Aorta (tissue), 5 donors: ENCODE data around the gene SLC6A19. TPM values are rescaled to one million over a fixed set of nuclear protein-coding genes. Genes with fewer than 3 reads are reported as not detected.

ENCODE experiments used
- ATAC-seq: fragments of 200-7000 bp; cut with Tn5 transposase; one replicate; pipeline ENCODE4 v1.9.1; 2022; ENCODE audit warnings: moderate library complexity; ENCODE audit not compliant: low FRiP score
- DNase-seq, 2 donors: peaks; one replicate each; pipeline ENCODE4 v3.0.0-alpha.2; 2020
- H3K27ac ChIP-seq, 2 donors: one replicate each; pipeline ENCODE4 v1.5.1; 2013; ENCODE audit warnings: low read length in 2 of 2, mild to moderate bottlenecking in 2 of 2, moderate library complexity in 2 of 2, control low read depth in 1 of 2, inconsistent platforms in 1 of 2, low read depth in 1 of 2
- H3K27me3 ChIP-seq, 2 donors: one replicate each; pipeline ENCODE4 v1.6.1; 2013; ENCODE audit warnings: control low read depth in 1 of 2, low read length in 1 of 2, mild to moderate bottlenecking in 1 of 2, moderate library complexity in 1 of 2; ENCODE audit not compliant: insufficient read depth in 2 of 2, control insufficient read depth in 1 of 2
- H3K36me3 ChIP-seq, 2 donors: one replicate each; pipeline ENCODE4 v1.6.1; 2013; ENCODE audit warnings: control low read depth in 1 of 2, low read length in 1 of 2, mild to moderate bottlenecking in 1 of 2; ENCODE audit not compliant: insufficient read depth in 2 of 2, control insufficient read depth in 1 of 2
- H3K4me1 ChIP-seq, 2 donors: one replicate each; pipeline ENCODE4 v1.6.1; 2013; ENCODE audit warnings: low read length in 2 of 2, control low read depth in 1 of 2, mild to moderate bottlenecking in 1 of 2, moderate library complexity in 1 of 2; ENCODE audit not compliant: insufficient read depth in 2 of 2, control insufficient read depth in 1 of 2
- H3K4me3 ChIP-seq, 2 donors: one replicate each; pipeline ENCODE4 v1.5.1; 2013; ENCODE audit warnings: low read length in 2 of 2, control low read depth in 1 of 2, mild to moderate bottlenecking in 1 of 2
- H3K9me3 ChIP-seq: one replicate; pipeline ENCODE4 v1.6.1; 2013; ENCODE audit warnings: mild to moderate bottlenecking, low read length; ENCODE audit not compliant: control insufficient read depth
- WGBS, 2 donors: extraction: QIAGEN DNeasy Blood & Tissue Kit; methylation state at CpG; one replicate each; pipeline ENCODE4 v1.1.7; 2013; 5-methylcytosine and 5-hydroxymethylcytosine counted together
- intact Hi-C, 2 donors: fragments of 100-400 bp; cut with DNase I; formaldehyde crosslinking; loops; one replicate each; pipeline versions ENCODE4 v1.14.2 to v1.15.0; 2022
- polyA plus RNA-seq, 2 donors: library from polyadenylated mRNA; stranded (reverse); fragments of 200-250 nt; gene quantifications; one replicate each; pipeline ENCODE4 v1.2.3, GENCODE V29; 2013
- total RNA-seq, 2 donors: library from RNA; stranded (reverse); fragmentation: NEBNext Ultra II Directional; extraction: Animal tissue kit (Norgen Biotek cat#: 25700); gene quantifications; one replicate each; pipeline ENCODE4 v1.2.1, GENCODE V29; 2021
- donor health status: healthy with polysubstance abuse.
- donor health status: Bipolar disorder and iron deficiency.
- donor health status: DM: no; HTN: no; CAD: no.
- donor health status: DM: no; HTN: no; CAD: no.
- donor health status: DM: yes; HTN: yes; CAD: no.

Gene SLC6A19
- total and polyA plus RNA-seq, 4 donors, result 0.12 to 9.5 TPM; not detected in 2

DNA sequence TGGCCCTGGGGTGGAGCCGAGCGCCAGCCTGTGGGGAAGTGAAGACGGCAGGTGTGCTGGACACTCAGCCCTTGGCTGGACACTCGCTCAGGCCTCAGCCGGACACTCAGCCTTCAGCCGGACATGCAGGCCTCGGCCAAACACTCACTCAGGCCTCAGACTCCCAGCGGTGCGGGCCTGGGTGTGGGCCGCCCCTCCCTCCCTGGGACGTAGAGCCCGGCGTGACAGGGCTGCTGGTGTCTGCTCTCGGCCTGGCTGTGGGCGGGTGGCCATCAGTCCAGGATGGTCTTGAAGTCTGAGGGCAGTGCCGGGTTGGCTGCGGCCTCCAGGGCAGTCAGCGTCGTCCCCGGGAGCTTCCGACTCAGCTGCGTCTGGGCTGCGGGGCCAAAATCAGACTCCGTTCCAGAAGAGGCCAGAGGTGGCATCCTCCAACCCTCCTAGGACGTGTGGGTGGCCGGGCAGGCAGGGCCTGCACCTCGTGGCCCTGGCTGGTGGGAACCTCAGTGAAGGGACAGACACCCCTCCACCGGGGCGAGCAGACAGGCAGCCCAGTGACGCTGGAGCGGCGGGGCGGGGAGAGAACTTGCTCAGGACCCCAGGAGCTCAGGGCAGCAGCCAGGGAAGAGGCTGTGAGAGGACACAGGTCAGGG lies 52.2 kb downstream of the SLC6A19 start:
- no peaks in the 10 kb centered on the region for H3K27me3 ChIP-seq
- intact Hi-C loops, result no loop called here
- H3K36me3 ChIP-seq, result no peaks in the 10 kb centered on the region
- no peak overlapping the region for H3K27ac ChIP-seq
- ATAC-seq, result no peak
- H3K9me3 ChIP-seq, result no peaks in the 10 kb centered on the region
- no peak for DNase-seq
- no peaks in the 10 kb centered on the region for H3K4me1 ChIP-seq
- H3K4me3 ChIP-seq, result no peak overlapping the region
- 83 to 87% methylated on average over 31 to 33 of the region's 33 CpGs for WGBS, 2 donors

DNA sequence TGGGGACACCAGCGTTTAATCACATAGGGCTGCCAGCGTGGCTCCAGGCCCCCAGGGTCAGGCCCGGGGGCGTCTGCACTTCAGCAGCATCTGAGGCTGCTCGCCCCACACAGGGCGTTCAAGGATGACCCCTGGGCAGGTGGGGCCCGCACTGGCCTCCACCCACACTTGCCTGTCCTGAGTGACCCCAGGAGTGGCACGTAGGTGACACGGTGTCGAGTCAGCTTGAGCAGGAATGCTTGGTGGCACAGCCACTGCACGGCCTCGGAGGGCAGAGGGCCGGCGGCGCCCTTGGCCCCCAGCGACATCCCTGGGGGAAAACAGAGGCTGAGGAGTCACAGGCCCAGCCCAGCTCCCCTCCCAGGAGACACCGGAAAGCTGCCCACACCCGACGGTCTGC lies 52.8 kb downstream of the SLC6A19 start:
- intact Hi-C loops, result no loop called here
- DNase-seq (no peak), ATAC-seq (no peak)
- Histone ChIP-seq H3K27ac (no peak overlapping the region), H3K36me3 (no peaks in the 10 kb centered on the region), H3K4me3 (no peak overlapping the region), H3K27me3 (no peaks in the 10 kb centered on the region), H3K4me1 (no peaks in the 10 kb centered on the region), H3K9me3 (no peaks in the 10 kb centered on the region)
- 82 to 85% methylated on average over 19 of the region's 19 CpGs for WGBS, 2 donors

DNA sequence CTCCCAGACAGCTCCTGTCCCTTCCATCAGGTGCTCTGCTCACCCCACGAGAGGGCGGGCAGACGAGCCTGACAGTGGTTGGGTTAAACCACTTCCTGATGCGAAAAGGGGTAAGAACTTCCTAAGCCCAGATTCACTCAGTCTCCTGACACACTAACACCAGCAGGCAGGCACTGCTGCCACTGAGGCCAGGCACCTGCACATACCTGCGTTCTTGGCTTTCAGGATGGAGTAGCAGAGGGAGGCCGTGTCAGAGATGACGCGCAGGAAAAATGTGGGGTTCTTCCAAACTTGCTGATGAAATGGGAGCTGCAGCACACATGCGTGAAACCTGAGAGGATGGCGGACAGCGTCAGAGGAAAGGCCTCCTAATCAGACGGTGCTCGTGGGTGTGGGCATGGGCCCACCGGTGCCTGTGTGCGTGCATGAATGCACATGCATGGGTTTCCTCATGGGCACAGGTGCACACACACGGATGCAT lies 53.7 kb downstream of the SLC6A19 start:
- ATAC-seq, result no peak
- Histone ChIP-seq H3K36me3 (no peaks in the 10 kb centered on the region), H3K4me1 (no peaks in the 10 kb centered on the region), H3K27ac (no peak overlapping the region), H3K4me3 (no peak overlapping the region), H3K9me3 (no peaks in the 10 kb centered on the region), H3K27me3 (no peaks in the 10 kb centered on the region)
- intact Hi-C loops, result no loop called here
- WGBS, 2 donors, result 75% methylated on average over 16 of the region's 16 CpGs
- DNase-seq, result no peak

DNA sequence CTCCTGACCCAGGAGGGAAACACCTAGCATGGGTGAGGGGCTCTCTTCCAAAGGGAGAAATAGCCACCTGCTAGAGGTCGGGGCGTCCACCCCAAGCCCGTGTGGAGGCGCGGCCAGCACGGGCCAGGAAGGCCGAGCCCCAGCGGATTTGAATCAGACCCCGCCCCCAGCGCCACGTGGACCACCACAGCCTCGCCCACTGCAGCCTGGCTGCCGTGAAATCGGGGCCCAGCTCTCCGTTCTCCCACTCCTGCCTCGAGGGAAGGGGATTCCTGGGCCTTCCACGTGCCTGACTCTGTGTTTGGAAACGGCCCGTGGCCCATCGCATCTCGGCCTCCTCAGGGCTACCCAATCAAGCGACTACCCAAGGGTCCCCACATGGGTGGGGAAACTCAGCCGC lies 55.4 kb downstream of the SLC6A19 start:
- Histone ChIP-seq H3K4me3 (no peak overlapping the region), H3K27ac (no peak overlapping the region), H3K36me3 (no peaks in the 10 kb centered on the region), H3K4me1 (no peaks in the 10 kb centered on the region), H3K27me3 (no peaks in the 10 kb centered on the region), H3K9me3 (peaks cover 2% of the 10 kb centered on the region)
- intact Hi-C loops, result no loop called here
- no peak for ATAC-seq
- WGBS, 2 donors, result 79 to 83% methylated on average over 23 of the region's 23 CpGs
- no peak for DNase-seq

DNA sequence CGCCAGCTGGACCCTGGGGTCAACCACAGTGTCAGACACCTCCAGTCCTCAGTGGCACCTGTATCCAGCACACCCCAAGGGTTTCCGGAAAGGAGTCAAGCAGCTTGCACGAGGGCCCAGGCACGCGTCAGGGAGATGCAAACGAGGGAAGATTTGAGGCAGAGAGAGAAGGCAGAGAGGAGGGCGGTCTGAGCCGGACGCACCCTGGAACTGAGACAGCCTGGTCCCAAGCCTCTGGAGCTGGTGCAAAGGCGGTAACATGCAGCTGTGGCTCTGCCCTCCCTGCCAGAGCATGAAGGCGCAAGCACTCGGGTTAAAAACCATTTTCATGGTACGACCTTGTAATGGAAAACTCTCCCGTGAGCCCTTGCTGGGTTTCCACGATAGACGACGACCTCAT lies 56.0 kb downstream of the SLC6A19 start:
- Histone ChIP-seq H3K4me1 (no peaks in the 10 kb centered on the region), H3K27ac (no peak overlapping the region), H3K36me3 (no peaks in the 10 kb centered on the region), H3K27me3 (no peaks in the 10 kb centered on the region), H3K4me3 (no peak overlapping the region), H3K9me3 (peaks cover 4% of the 10 kb centered on the region)
- no peak for DNase-seq
- intact Hi-C loops, result no loop called here
- 81 to 84% methylated on average over 17 of the region's 17 CpGs for WGBS, 2 donors
- ATAC-seq, result no peak

DNA sequence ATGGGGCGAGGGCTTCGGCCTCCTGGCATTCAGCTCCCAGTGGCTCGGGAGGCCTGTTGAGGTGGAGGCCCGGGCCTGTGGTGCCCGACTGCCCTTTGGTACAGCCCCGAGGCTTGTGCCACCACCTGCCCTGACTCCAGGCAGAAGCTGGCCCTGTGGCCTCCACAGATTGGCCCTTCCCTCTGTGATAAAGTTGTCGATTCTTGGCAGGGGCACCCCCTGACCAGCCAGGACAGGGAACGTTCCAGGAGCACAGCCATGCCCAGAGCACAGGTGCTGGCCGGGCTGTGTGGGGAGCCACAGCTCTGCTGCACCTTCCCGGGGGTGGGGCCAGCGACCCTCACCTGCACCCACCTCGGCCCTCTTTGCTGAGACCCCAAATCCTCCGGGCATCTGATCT lies 56.4 kb downstream of the SLC6A19 start:
- intact Hi-C loops, result no loop called here
- no peaks in the 10 kb centered on the region for H3K4me1 ChIP-seq
- WGBS, 2 donors, result 75 to 83% methylated on average over 13 of the region's 13 CpGs
- H3K9me3 ChIP-seq, result peaks cover 5% of the 10 kb centered on the region
- no peak overlapping the region for H3K27ac ChIP-seq
- DNase-seq, result no peak
- no peaks in the 10 kb centered on the region for H3K36me3 ChIP-seq
- ATAC-seq, result no peak
- no peak overlapping the region for H3K4me3 ChIP-seq
- no peaks in the 10 kb centered on the region for H3K27me3 ChIP-seq

DNA sequence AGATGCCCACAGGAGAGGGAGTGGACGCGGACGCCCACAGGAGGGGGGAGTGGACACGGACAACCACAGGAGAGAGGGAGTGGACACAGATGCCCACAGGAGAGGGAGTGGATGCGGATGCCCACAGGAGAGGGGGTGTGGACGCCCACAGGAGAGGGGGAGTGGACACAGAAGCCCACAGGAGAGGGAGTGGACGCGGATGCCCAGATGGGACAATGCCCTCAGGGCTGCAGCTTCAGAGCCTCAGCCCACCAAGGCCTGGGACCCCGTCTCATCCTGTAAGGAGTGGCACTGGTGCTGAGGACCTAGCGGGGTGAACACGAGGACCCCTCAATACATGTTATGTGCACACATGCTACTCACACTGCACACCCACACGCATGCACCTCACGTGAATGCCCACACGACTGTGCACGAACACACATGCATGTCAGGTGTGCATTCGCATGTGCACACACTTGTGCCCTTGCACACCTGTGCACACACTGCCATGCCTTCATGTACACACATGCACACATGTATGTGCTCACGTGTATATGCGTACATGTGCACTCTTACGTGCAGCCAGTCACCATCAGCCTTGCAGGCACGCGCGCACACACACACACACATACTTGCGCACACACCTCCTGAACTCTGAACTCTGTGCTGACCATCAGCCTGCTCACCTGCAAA lies 58.5 kb downstream of the SLC6A19 start:
- Histone ChIP-seq H3K9me3 (peaks cover 5% of the 10 kb centered on the region), H3K36me3 (no peaks in the 10 kb centered on the region), H3K4me1 (no peaks in the 10 kb centered on the region), H3K27me3 (no peaks in the 10 kb centered on the region), H3K4me3 (no peak overlapping the region), H3K27ac (no peak overlapping the region)
- DNase-seq (no peak), ATAC-seq (no peak)
- intact Hi-C loops, result no loop called here
- 94 to 95% methylated on average over 23 of the region's 23 CpGs for WGBS, 2 donors

DNA sequence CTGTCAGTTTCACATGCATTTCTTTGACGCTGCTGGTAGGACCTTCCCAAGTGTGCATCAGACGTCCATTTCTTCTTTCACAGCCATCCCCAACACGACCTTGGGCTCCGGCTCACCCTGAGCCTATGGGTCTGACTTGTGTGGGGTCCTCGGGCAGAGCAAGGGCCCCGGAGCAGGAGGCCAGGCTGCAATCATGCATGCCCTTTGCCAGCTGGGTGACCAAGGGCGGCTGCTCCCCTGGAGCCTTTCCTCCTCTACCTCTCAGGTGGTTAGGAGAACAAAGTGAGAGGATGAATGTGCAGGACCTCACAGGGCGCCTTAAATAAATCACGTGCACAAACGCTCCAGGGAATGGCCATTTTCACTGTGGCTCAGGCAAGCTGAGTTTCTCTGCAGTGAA lies 60.2 kb downstream of the SLC6A19 start:
- Histone ChIP-seq H3K4me1 (no peaks in the 10 kb centered on the region), H3K9me3 (peaks cover 5% of the 10 kb centered on the region), H3K27me3 (no peaks in the 10 kb centered on the region), H3K4me3 (no peak overlapping the region), H3K27ac (no peak overlapping the region), H3K36me3 (no peaks in the 10 kb centered on the region)
- WGBS, 2 donors, result 88 to 91% methylated on average over 10 of the region's 10 CpGs
- intact Hi-C loops, result no loop called here
- ATAC-seq (no peak), DNase-seq (no peak)

DNA sequence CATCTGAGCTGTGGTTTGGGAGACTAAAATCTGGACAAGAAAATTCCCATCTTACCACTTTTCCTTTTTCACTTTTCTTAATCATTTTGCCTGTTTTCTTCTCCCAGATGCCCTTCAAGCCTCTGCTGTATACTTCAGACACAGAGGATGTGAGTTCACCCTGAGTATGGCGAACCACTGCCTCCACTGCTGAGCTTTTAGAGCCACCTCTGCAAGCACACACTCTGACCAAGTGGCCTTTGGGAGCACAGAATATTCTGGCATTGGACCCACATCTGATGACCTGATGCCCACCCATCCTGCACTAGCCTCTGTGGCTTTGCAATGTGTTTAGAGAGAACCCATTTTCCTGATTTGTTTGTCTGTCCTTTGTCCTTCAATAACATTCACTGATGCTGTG lies 61.0 kb downstream of the SLC6A19 start:
- no peak overlapping the region for H3K27ac ChIP-seq
- DNase-seq (no peak), ATAC-seq (no peak)
- no peak overlapping the region for H3K4me3 ChIP-seq
- WGBS, 2 donors, result 83 to 92% methylated on average over 1 of the region's 1 CpG
- H3K36me3 ChIP-seq, result no peaks in the 10 kb centered on the region
- intact Hi-C loops, result no loop called here
- peaks cover 5% of the 10 kb centered on the region for H3K9me3 ChIP-seq
- no peaks in the 10 kb centered on the region for H3K4me1 ChIP-seq
- H3K27me3 ChIP-seq, result no peaks in the 10 kb centered on the region
